HL-60 (cell line): Measurements from ENCODE around the gene UBXN11.

Experiments used
- DNase-seq, 2 experiments: peaks; one replicate each; pipeline ENCODE4 v3.0.0-alpha.2; 2010 to 2020; ENCODE audit warnings: low read depth in 1 of 2, low spot score in 1 of 2
- H3K27ac ChIP-seq: fragments of 250-450 bp; sonication (Bioruptor Pico); replicated peaks from 2 replicates; pipeline ENCODE4 v1.5.1; 2020; ENCODE audit warnings: mild to moderate bottlenecking, moderate library complexity
- H3K27me3 ChIP-seq: fragments of 250-450 bp; sonication (Bioruptor Pico); 2 replicates; pipeline ENCODE4 v1.5.1; 2021; ENCODE audit warnings: mild to moderate bottlenecking, moderate library complexity; ENCODE audit not compliant: insufficient read depth, poor library complexity, severe bottlenecking
- H3K4me3 ChIP-seq: replicated peaks from 2 replicates; pipeline ENCODE4 v1.5.1; 2011; ENCODE audit warnings: mild to moderate bottlenecking, control low read depth, low read length; ENCODE audit not compliant: insufficient read depth
- CTCF ChIP-seq: IDR thresholded peaks from one replicate; pipeline ENCODE4 v1.5.1; 2011; ENCODE audit warnings: low read length, control low read depth, inconsistent platforms; ENCODE audit not compliant: insufficient read depth
- GABPA ChIP-seq: IDR thresholded peaks from 2 replicates; pipeline ENCODE4 v1.6.1; 2012; ENCODE audit warnings: low read depth
- POLR2AphosphoS5 ChIP-seq: IDR thresholded peaks from 2 replicates; pipeline ENCODE4 v1.6.1; 2012; ENCODE audit warnings: low read depth
- REST ChIP-seq: IDR thresholded peaks from 2 replicates; pipeline ENCODE4 v1.6.1; 2012; ENCODE audit warnings: low read depth; ENCODE audit not compliant: insufficient replicate concordance
- SPI1 ChIP-seq: IDR thresholded peaks from 2 replicates; pipeline ENCODE4 v1.6.1; 2012; ENCODE audit warnings: low read depth, mild to moderate bottlenecking, borderline replicate concordance

UBXN11 gene

GRCh38 chr1:26349188-26349876, 42.9 kb upstream of the UBXN11 start:
- DNase-seq = no peak
- TF ChIP-seq POLR2AphosphoS5 (no peak), CTCF (no peak), GABPA (no peak), SPI1 (no peak), REST (no peak)
- H3K27me3 ChIP-seq = no peaks in the 10 kb centered on the region
- H3K4me3 ChIP-seq = no peak overlapping the region
- H3K27ac ChIP-seq = no peak overlapping the region

- H3K27me3 ChIP-seq = no peaks in the 10 kb centered on the region
- DNase-seq = no peak
- TF ChIP-seq REST (no peak), SPI1 (peak; percentile 54; the same call in 1 of the 2 replicates), CTCF (no peak), POLR2AphosphoS5 (no peak)
- no peak overlapping the region for H3K27ac ChIP-seq
- H3K4me3 ChIP-seq = no peak overlapping the region
Measured at GRCh38 chr1:26346274-26347033, 40.0 kb upstream of the UBXN11 start.

GRCh38 chr1:26345718-26346117, 39.3 kb upstream of the UBXN11 start:
- TF ChIP-seq GABPA = no peak
- no peak for TF ChIP-seq SPI1
- Histone ChIP-seq H3K27me3 (no peaks in the 10 kb centered on the region), H3K4me3 (no peak overlapping the region), H3K27ac (no peak overlapping the region)
- no peak for DNase-seq

- no peak for DNase-seq
- H3K27me3 ChIP-seq = no peaks in the 10 kb centered on the region
- no peak overlapping the region for H3K4me3 ChIP-seq
- TF ChIP-seq REST = no peak
- no peak for TF ChIP-seq SPI1
- no peak for TF ChIP-seq POLR2AphosphoS5
- no peak for TF ChIP-seq CTCF
- no peak for TF ChIP-seq GABPA
- no peak overlapping the region for H3K27ac ChIP-seq
Measured at GRCh38 chr1:26344147-26344920, 37.9 kb upstream of the UBXN11 start.
